ENCODE results near the gene NUDT13. TPM values are rescaled to one million over a fixed set of nuclear protein-coding genes. Genes with fewer than 3 reads are reported as not detected.
"Not testable (repeated sequence)": the region's sequence is repeated elsewhere in the genome, so short reads cannot be mapped to it uniquely, and the experiment has no call there.

NUDT13 gene
- total RNA-seq, 2 donors from 2014 or later = 3.3 to 3.8 TPM

DNA sequence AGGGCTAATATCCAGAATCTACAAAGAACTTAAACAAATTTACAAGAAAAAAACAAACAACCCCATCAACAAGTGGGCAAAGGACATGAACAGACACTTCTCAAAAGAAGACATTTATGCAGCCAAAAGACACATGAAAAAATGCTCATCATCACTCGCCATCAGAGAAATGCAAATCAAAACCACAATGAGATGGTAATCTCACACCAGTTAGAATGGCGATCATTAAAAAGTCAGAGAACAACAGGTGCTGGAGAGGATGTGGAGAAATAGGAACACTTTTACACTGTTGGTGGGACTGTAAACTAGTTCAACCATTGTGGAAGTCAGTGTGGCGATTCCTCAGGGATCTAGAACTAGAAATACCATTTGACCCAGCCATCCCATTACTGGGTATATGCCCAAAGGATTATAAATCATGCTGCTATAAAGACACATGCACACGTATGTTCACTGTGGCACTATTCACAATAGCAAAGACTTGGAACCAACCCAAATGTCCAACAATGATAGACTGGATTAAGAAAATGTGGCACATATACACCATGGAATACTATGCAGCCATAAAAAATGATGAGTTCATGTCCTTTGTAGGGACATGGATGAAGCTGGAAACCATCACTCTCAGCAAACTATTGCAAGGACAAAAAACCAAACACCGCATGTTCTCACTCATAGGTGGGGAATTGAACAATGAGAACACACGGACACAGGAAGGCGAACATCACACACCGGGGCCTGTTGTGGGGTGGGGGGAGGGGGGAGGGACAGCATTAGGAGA is 40.6 kb downstream of the NUDT13 start:
- ATAC-seq; DNase-seq; intact Hi-C loops (cut with DNase I, micrococcal nuclease): not testable (repeated sequence)

DNA sequence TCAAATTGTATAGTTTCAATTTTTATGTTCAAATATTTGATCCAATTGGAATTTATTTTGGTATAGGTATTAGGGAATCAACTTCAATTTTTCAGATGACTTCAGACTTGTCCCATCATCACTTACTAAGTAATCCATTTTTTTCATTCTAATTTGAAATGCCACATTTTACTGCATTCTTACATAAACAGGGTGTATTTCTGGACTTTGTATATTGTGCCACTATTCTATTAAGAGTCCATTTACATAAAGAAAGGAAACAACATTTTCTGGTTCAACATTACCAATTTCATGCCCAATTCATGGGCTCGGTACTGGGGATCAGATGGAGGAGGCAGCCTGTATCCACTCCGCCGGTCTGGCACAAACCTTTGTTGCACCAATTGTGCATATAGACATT is 41.8 kb downstream of the NUDT13 start:
- DNase-seq (no peak), ATAC-seq (no peak)
- intact Hi-C loops (cut with DNase I, micrococcal nuclease) = no loop called here

DNA sequence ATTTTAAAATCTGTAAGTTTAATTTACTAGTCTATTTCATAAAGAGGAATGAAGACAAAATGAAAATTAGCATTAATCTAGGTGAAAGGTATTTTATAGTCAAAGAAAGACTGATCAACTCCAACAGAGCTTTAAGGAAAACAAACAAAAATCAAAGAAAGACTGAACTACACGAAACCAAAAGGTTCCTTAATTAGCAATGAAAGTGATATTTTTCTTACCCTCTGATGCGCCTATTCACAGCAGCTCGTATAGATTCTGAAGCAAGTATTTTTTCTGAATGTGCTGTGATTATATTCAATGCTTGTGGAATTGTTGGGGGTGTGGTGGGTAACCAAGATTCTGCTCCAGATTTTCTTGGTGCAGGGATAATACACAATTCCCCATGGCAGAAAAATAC is 45.8 kb downstream of the NUDT13 start:
- ATAC-seq (no peak), DNase-seq (no peak)
- intact Hi-C loops (cut with DNase I, micrococcal nuclease) = no loop called here

DNA sequence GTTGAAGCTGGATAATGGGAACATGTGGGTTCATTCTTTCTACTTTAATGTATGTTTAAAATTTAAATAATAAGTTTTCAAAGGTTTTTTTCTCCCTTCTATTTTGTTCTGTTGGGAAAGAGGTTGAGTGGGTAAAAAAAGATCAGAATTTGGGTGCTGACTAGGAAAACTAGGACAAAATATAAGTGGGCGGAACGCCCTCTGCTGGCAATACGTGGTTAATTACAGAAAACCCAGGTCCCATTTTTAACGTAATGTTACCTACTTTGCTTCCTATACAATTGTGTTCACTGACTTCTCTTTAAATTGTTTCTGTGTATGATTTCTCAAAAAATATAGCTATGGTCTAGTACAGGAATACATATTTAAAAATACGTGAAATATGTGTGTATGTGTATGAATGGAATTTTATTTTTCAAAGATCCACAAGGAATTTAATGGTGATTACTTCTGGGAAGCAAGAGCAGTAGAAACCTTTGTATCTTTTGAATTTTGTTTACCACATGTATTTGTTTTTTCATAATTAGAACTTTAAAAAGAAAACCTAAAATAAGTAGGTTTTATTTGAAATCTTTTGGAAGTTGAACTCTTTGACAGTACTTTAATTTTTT is 48.9 kb downstream of the NUDT13 start:
- ATAC-seq (peak; percentile 57), DNase-seq (peak in 1 of 2 donors; percentile 59)
- intact Hi-C loops (cut with DNase I, micrococcal nuclease) = no loop called here

DNA sequence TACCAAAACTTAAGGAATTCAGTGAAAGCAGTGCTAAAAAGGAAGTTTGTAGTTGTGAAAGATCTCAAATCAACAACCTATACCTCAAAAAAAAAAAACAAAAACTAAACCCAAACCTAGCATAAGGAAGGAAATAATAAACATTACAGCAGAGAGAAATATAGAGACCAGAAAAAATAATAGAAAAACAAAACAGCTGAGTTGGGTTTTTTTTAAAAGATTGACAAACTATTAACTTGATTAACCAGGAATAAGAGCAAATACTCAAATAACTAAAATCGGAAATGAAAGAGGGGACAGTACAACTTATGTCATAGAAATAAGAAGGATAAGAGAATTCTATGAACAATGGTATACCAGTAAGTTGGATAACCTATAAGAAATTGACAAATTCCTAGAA is 50.8 kb downstream of the NUDT13 start:
- DNase-seq (no peak), ATAC-seq (no peak)
- intact Hi-C loops (cut with DNase I, micrococcal nuclease) = no loop called here

DNA sequence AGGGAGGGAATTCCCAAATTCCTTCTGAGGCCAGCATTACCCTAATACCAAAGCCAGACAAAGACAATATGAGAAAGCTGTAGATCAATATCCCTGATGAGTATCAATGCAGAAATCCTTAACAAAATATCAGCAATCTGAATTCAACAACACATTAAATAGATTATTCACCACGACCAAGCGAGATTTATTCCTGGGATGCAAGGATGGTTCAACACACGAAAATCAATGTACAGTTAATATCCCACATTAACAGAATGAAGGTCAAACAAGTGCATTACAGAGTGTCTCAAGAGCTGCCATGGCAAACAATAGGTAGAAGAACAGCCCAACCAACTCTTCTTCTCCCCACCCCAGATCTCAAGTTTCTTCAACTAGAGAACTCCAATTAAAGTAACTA is 51.4 kb downstream of the NUDT13 start:
- intact Hi-C loops (cut with DNase I, micrococcal nuclease) = no loop called here
- DNase-seq (no peak), ATAC-seq (no peak)

DNA sequence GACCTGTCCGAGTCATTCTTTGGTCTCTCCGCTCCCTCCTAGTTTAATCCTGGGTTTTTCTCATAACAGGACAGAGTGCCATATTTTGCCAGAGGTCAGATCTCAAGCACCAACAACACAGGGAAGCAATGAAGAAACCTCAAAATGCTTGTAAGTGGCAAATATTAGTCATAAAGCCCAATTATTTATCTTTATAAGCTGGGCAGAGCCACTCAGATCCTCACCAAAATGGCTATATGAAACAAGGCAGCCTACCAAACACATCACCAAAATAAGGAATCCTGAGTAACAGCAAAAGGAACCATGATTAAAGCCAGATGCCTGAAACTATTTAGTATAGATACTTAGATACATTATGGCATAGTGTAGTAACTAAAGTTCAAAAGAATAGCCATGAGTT is 52.8 kb downstream of the NUDT13 start:
- no peak for DNase-seq
- no peak for ATAC-seq
- intact Hi-C loops (cut with DNase I, micrococcal nuclease) = no loop called here

DNA sequence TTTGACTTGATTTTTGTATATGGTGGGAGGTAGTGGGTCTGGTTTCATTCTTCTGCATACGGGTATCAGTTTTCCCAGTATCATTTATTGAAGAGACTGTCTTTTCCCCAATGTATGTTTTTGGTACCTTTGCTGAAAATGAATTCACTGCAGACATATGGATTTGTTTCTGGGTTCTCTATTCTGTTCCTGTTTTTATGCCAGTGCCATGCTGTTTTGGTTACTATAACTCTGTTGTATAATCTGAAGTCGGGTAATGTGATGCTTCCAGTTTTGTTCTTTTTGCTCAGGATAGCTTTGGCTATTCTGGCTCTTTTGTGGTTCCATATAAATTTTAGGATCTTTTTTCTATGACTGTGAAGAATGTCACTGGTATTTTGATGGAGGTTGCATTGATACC is 56.7 kb downstream of the NUDT13 start:
- ATAC-seq (no peak), DNase-seq (no peak)
- intact Hi-C loops (cut with DNase I, micrococcal nuclease) = no loop called here

DNA sequence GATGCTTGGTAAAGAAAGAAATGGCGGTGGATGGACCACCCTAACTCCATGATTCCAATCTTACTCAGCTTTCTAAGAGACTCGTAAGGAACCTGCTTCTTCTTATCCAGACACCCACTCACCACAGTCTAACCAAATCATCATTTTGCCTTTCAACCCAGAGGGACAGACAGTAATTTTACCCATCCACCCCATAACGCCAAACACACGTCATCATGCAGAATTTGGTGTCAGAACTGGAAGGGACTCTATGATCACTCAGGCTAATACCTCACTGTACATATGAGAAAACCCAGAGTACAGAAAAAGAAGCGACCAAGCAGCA is 57.2 kb downstream of the NUDT13 start:
- ATAC-seq (no peak), DNase-seq (no peak)
- intact Hi-C loops (cut with DNase I, micrococcal nuclease) = no loop called here

DNA sequence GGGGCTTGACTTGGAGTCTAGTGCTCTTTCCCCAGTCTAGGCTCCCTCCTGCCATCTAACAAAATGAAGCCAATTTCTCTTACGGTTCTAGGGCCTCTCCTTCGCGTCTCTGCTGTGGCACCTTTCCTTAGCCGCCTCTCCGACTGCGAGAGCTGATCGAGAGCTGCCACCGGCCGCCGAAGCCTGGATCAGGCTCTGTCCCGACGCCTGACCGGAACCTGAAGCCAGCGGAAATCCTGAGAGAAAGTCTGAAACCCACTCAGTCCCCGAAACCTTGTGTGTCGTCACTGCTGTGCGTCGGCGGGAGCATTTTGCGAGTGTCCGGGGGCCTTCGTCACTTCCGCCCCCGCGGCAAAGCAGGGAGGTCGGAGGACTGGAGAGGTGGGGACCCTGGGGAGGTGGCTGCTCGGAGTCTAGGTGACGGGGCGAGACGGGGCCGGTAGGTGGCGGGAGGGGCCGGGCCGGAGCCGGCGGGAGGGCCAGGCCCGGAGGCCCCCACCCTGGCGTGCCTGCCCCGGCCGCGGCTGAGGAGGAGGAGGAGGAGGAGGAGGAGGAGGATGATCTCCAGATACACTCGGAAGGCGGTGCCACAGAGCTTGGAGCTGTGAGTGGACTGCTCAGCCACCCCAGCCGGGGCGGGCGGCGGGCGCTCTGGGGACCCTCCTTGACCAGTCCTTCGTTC is 57.7 kb downstream of the NUDT13 start, which contains the start of the genes ECD and FAM149B1:
ECD (minus strand) TSS at position 226 of the 682 bp plus-strand sequence. CDS start 4,071 bp downstream, outside the sequence.
FAM149B1 (plus strand) TSS at position 337 of the 682 bp plus-strand sequence; CDS start at position 558, 221 bp downstream.
- intact Hi-C loops (cut with DNase I, micrococcal nuclease) = no loop called here
- ATAC-seq = peak; percentile 97
- DNase-seq = peak; percentile 94 to 95

DNA sequence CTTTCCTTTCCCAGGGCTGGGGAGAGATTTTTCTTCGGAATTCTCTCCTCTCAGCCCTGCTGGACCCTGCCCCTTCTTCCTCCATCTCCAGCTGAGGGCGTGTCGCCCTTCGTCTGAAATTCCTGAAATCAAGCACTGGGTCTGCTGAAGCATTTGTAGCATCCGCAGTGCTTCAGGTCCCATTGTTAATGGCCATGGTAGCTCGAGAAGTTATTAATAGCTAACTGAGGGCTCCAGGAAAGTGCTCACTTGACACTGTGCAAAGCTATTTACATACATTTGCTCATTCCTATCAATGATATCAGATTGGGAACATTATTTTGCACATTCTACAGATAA is 58.2 kb downstream of the NUDT13 start:
- intact Hi-C loops (cut with DNase I, micrococcal nuclease) = no loop called here
- ATAC-seq = peak; percentile 38
- DNase-seq = no peak

DNA sequence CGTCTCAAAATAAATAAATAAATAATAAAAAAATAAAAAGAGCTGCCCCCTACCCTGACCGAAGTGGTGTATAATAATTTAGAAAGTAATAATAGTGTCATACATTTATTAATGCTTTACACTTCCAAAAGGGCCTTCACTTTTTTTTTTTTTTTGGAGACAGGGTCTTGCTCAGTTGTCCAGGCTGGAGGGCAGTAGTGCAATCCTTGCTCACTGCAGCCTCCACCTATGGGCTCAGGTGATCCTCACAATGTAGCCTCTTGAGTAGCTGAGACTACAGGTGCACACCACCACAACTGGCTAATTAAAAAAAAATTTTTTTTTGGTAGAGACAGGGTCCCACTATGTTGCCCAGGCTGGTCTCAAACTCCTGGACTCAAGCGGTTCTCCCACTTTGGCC is 59.1 kb downstream of the NUDT13 start:
- no peak for ATAC-seq
- intact Hi-C loops (cut with DNase I, micrococcal nuclease) = no loop called here
- DNase-seq = no peak

DNA sequence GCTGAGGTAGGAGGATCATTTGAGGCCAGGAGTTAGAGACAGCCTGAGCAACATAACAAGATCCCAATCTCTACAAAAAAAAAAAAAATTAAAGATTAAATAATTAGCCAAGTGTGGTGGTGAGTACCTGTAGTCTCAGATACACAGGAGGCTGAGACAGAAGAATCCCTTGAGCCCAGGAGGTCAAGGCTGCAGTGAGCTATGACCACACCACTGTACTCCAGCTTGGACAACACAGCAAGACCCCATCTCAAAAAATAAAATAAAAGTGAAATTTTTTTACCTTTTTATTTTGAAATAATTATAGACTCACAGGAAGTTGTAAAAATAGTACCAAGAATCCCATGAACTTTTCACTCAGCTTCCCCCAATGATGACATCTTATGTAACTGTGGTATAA is 62.6 kb downstream of the NUDT13 start:
- ATAC-seq (no peak), DNase-seq (no peak)
- intact Hi-C loops (cut with DNase I, micrococcal nuclease) = no loop called here

DNA sequence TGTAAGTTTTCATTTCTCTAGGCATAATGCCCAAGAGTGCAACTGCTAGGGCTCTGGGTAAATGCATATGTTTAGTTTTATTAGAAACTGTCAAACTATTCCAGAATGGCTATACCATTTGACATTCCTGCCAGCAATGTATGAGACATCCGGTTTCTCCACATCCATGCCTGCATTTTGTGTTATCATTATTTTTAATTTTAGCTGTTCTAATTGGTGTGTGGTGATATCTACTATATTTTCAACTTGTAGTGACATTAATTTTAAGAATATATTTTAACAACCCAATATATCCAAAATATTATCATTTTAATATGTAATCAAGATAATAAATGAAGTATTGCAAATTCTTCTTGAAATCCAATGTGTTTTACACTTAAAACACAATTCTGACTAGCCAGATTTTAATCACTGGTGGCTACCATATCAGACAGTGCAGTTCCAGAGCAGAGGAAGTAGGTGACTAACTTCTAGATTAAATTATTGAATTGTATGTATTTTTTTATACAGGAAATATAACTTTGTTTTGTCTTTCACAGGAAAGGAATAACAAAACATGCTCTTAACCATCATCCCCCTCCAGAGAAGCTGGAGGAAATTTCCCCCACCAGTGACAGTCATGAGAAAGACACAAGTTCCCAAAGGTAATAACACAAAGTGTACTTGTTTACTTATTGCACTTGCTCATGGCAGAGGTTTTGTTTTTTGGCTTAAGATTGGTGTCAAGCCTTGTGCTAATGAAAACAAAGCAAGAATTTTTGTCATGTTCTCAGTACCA is 64.1 kb downstream of the NUDT13 start:
- ATAC-seq (no peak), DNase-seq (no peak)
- intact Hi-C loops (cut with DNase I, micrococcal nuclease) = no loop called here

Other genes starting within 250 kb of the NUDT13 start
- under 1 TPM; 0.12 to 0.25 TPM for gene OIT3, start 216.7 kb upstream of the NUDT13 start, total RNA-seq
- gene PLA2G12B, start 155.6 kb upstream of the NUDT13 start, total RNA-seq = 10 to 100 TPM in 1 of 2 donors, 1 to 10 TPM in 1; 5.1 to 29.5 TPM
- gene P4HA1, start 13.6 kb upstream of the NUDT13 start, total RNA-seq = 10 to 100 TPM; 14.1 to 33.3 TPM
- 10 to 100 TPM; 17.8 to 18.4 TPM for gene ECD, start 57.6 kb downstream of the NUDT13 start, total RNA-seq
- 10 to 100 TPM; 14.5 to 20.0 TPM for gene FAM149B1, start 57.7 kb downstream of the NUDT13 start, total RNA-seq
- 10 to 100 TPM; 11.8 to 15.9 TPM for gene DNAJC9, start 136.8 kb downstream of the NUDT13 start, total RNA-seq
- gene MRPS16, start 142.2 kb downstream of the NUDT13 start, total RNA-seq = 100 to 1,000 TPM in 1 of 2 donors, 10 to 100 TPM in 1; 86.0 to 116 TPM
- 1 to 10 TPM in 1 of 2 donors, under 1 TPM in 1; 0.98 to 1.2 TPM for gene CFAP70, start 248.4 kb downstream of the NUDT13 start, total RNA-seq